Gastrocnemius medialis (tissue), 4 donors: Measurements from ENCODE around the gene FAM228A. TPM values are rescaled to one million over a fixed set of nuclear protein-coding genes. Genes with fewer than 3 reads are reported as not detected.

Experiments
- ATAC-seq, 2 donors: fragments of 150-250 bp; one replicate each; pipeline ENCODE4 v1.9.1; 2016
- DNase-seq, 2 donors: peaks; one replicate each; pipeline ENCODE4 v3.0.0-alpha.2; 2019
- H3K27ac ChIP-seq, 4 donors: fragments of 200-600 bp; sonication (generic); 1 replicate in 1 of 4; 2 replicates in 3 of 4; pipeline ENCODE4 v1.5.1; 2016 to 2018; ENCODE audit warnings: mild to moderate bottlenecking in 2 of 4, moderate library complexity in 1 of 4
- H3K27me3 ChIP-seq, 3 donors: fragments of 200-600 bp; sonication (generic) in 2 of 3; 1 replicate in 1 of 3; 2 replicates in 2 of 3; pipeline versions ENCODE4 v1.5.1 to v1.6.0; 2016 to 2019; ENCODE audit warnings: mild to moderate bottlenecking in 1 of 3, moderate library complexity in 1 of 3
- H3K36me3 ChIP-seq, 2 donors: fragments of 200-600 bp; sonication (generic) in 1 of 2; one replicate each; pipeline ENCODE4 v1.5.1; 2017 to 2018
- H3K4me1 ChIP-seq, 2 donors: fragments of 200-600 bp; sonication (generic) in 1 of 2; one replicate each; pipeline ENCODE4 v1.5.1; 2016 to 2017; ENCODE audit warnings: mild to moderate bottlenecking in 2 of 2
- H3K4me3 ChIP-seq, 4 donors: fragments of 200-600 bp; sonication (generic) in 3 of 4; 1 replicate in 1 of 4; 2 replicates in 3 of 4; pipeline ENCODE4 v1.5.1; 2016 to 2019; ENCODE audit warnings: mild to moderate bottlenecking in 2 of 4
- H3K9me3 ChIP-seq, 3 donors: fragments of 200-600 bp; sonication (generic) in 2 of 3; 1 replicate in 1 of 3; 2 replicates in 2 of 3; pipeline ENCODE4 v1.5.1; 2016 to 2019
- CTCF ChIP-seq, 5 experiments: fragments of 450-650 bp in 3 of 5; fragments of 200-600 bp in 2 of 5; sonication (generic) in 2 of 5; IDR thresholded peaks in 4 of 5; conservative IDR thresholded peaks in 1 of 5; 1 replicate in 4 of 5; 2 replicates in 1 of 5; pipeline ENCODE4 v1.5.1; 2016 to 2019; ENCODE audit warnings: antibody characterized with exemption in 5 of 5, mild to moderate bottlenecking in 3 of 5, moderate library complexity in 3 of 5
- POLR2A ChIP-seq, 2 donors: fragments of 450-650 bp; IDR thresholded peaks; one replicate each; pipeline ENCODE4 v1.6.1; 2017; ENCODE audit warnings: antibody characterized with exemption in 2 of 2, mild to moderate bottlenecking in 2 of 2, moderate library complexity in 2 of 2
- in situ Hi-C, 4 donors: fragments of 200-750 bp; cut with MboI; loops; one replicate each; pipeline versions ENCODE4 v1.15.0 to v1.8.0; 2017; ENCODE audit warnings: low sequenced_read_pairs in 4 of 4
- intact Hi-C: fragments of 100-400 bp; cut with DNase I; formaldehyde crosslinking; loops from one replicate; pipeline ENCODE4 v1.15.1; 2023; ENCODE audit warnings: low total_unique reads
- total RNA-seq, 4 donors: library from RNA; depleted of rRNA; stranded (reverse); fragments of >200 nt; gene quantifications; one replicate each; pipeline versions ENCODE4 v1.1.0 to v1.2.3, GENCODE V29; 2016

The FAM228A gene
- total RNA-seq, 4 donors from 2014 or later: 0.39 to 0.41 TPM; not detected in 2

DNA sequence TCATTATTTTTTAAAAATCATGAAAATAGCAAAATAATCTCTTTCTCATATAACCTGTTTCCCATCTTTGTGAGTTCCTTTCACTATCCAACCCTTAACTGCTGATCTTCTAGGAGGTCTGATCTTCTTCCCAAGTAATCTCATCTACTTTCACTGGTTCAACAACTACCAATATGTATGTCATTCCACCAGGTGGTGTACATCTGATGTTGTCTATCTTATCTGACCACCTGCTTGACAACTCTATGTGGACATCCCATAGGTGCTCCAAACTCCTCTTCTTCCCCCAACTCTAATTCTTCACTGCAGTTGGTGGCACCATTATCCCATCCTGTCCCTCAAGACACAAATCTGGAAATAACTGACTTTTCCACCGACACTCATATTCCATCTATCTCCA is 62.5 kb downstream of the FAM228A start:
- Histone ChIP-seq H3K27me3 (no peaks in the 10 kb centered on the region), H3K36me3 (peaks cover 0 to 9% of the 10 kb centered on the region in 2 donors), H3K9me3 (no peaks in the 10 kb centered on the region), H3K4me3 (no peak overlapping the region), H3K4me1 (no peaks in the 10 kb centered on the region), H3K27ac (no peak overlapping the region)
- no peak for TF ChIP-seq POLR2A (IDR thresholded peaks at IDR 0.05)
- no peak for TF ChIP-seq CTCF (IDR thresholded peaks at IDR 0.05 in 4 of 5, conservative IDR thresholded peaks at IDR 0.05 in 1 of 5)
- intact Hi-C loops (loop anchor here (1.0 kb wide), 1 partner anchor 145 kb away; no protein-coding TSS in a partner anchor), in situ Hi-C loops (loop anchor here (5.0 to 10.0 kb wide), 3 partner anchors 140 to 157 kb away; no protein-coding TSS in a partner anchor)
- DNase-seq (no peak), ATAC-seq (no peak)

- DNase-seq: no peak
- TF ChIP-seq POLR2A (IDR thresholded peaks at IDR 0.05) (no peak), CTCF (IDR thresholded peaks at IDR 0.05 in 4 of 5, conservative IDR thresholded peaks at IDR 0.05 in 1 of 5) (no peak)
- in situ Hi-C loops (loop anchor here (5.0 to 10.0 kb wide), 3 partner anchors 139 to 157 kb away; no protein-coding TSS in a partner anchor), intact Hi-C loops (no loop called here)
- peaks cover 0 to 10% of the 10 kb centered on the region in 2 donors for H3K36me3 ChIP-seq
- H3K4me3 ChIP-seq: no peak overlapping the region
- H3K9me3 ChIP-seq: no peaks in the 10 kb centered on the region
- no peaks in the 10 kb centered on the region for H3K4me1 ChIP-seq
- ATAC-seq: no peak
- H3K27ac ChIP-seq: no peak overlapping the region
- H3K27me3 ChIP-seq: no peaks in the 10 kb centered on the region
Observed at GRCh38 chr2:24238158-24238557, 63.3 kb downstream of the FAM228A start.

- intact Hi-C loops: no loop called here
- Histone ChIP-seq H3K4me3 (no peak overlapping the region), H3K36me3 (peaks cover 0 to 18% of the 10 kb centered on the region in 2 donors), H3K27ac (no peak overlapping the region), H3K9me3 (no peaks in the 10 kb centered on the region), H3K4me1 (no peaks in the 10 kb centered on the region), H3K27me3 (no peaks in the 10 kb centered on the region)
- DNase-seq (no peak), ATAC-seq (no peak)
- TF ChIP-seq POLR2A (IDR thresholded peaks at IDR 0.05) (no peak), CTCF (IDR thresholded peaks at IDR 0.05 in 4 of 5, conservative IDR thresholded peaks at IDR 0.05 in 1 of 5) (no peak)
- in situ Hi-C loops: loop anchor here (5.0 to 10.0 kb wide), 3 partner anchors 138 to 155 kb away; no protein-coding TSS in a partner anchor
Observed at GRCh38 chr2:24239553-24239952, 64.7 kb downstream of the FAM228A start.

Other genes with a start within 250 kb of the FAM228A start
- gene ATAD2B, start 247.9 kb upstream of the FAM228A start, total RNA-seq: 10 to 100 TPM in 1 of 4 donors, 1 to 10 TPM in 3; 7.3 to 18.1 (median 7.7) TPM
- gene UBXN2A, start 234.6 kb upstream of the FAM228A start, total RNA-seq: 10 to 100 TPM; 13.7 to 20.8 (median 17.0) TPM
- not detected for gene MFSD2B, start 165.0 kb upstream of the FAM228A start, total RNA-seq
- gene WDCP, start 127.7 kb upstream of the FAM228A start, total RNA-seq: 1 to 10 TPM; 4.8 to 8.4 (median 8.3) TPM
- gene FKBP1B, start 125.3 kb upstream of the FAM228A start, total RNA-seq: 1 to 10 TPM in 2 of 4 donors, under 1 TPM in 1, not detected in 1; 0.91 to 2.9 (median 1.5) TPM
- 10 to 100 TPM; 55.2 to 88.1 (median 70.5) TPM for gene SF3B6, start 98.7 kb upstream of the FAM228A start, total RNA-seq
- 1 to 10 TPM; 3.3 to 7.6 (median 4.9) TPM for gene TP53I3, start 90.2 kb upstream of the FAM228A start, total RNA-seq
- gene PFN4, start 51.7 kb upstream of the FAM228A start, total RNA-seq: not detected
- gene FAM228B, start 51.6 kb upstream of the FAM228A start, total RNA-seq: 1 to 10 TPM; 3.0 to 6.7 (median 4.3) TPM
- gene ITSN2, start 185.5 kb downstream of the FAM228A start, total RNA-seq: 10 to 100 TPM; 33.9 to 66.7 (median 42.4) TPM